Stimulated activated naive CD8-positive, alpha-beta T cell treated with anti-CD3 and anti-CD28 coated beads, Interleukin-15, amount 100 ng/mL, for 72 hours (primary cell): ENCODE data around the gene ADGRE1.

ENCODE experiments used
- ATAC-seq: fragments of 150-1000 bp; cut with Tn5 transposase; 2 replicates; pipeline ENCODE4 v1.10.0; 2021; ENCODE audit warnings: mild to moderate bottlenecking, moderate library complexity
- DNase-seq, 2 donors: peaks; one replicate each; pipeline ENCODE4 v3.0.0; 2021 to 2022
- H3K27ac Mint-ChIP-seq, 2 donors: one replicate each; pipeline ENCODE4 v1.8.0; 2022; ENCODE audit warnings: mild to moderate bottlenecking in 2 of 2, mixed read lengths in 2 of 2, moderate library complexity in 2 of 2
- H3K27me3 Mint-ChIP-seq: one replicate; pipeline ENCODE4 v1.8.0; 2022; ENCODE audit warnings: mixed read lengths
- H3K4me1 Mint-ChIP-seq: one replicate; pipeline ENCODE4 v1.8.0; 2022; ENCODE audit warnings: mild to moderate bottlenecking, mixed read lengths
- H3K4me3 Mint-ChIP-seq, 2 donors: one replicate each; pipeline ENCODE4 v1.8.0; 2022; ENCODE audit warnings: mild to moderate bottlenecking in 2 of 2, mixed read lengths in 2 of 2, moderate library complexity in 1 of 2
- H3K9me3 Mint-ChIP-seq, 2 donors: one replicate each; pipeline ENCODE4 v1.8.0; 2022; ENCODE audit warnings: mixed read lengths in 2 of 2

ADGRE1 gene

GRCh38 chr19:6963244-6963852 is 76.0 kb downstream of the ADGRE1 start:
- ATAC-seq (no peak), DNase-seq (no peak)
- no peaks in the 10 kb centered on the region for H3K27me3 Mint-ChIP-seq
- H3K9me3 Mint-ChIP-seq = no peaks in the 10 kb centered on the region
- no peak overlapping the region for H3K27ac Mint-ChIP-seq
- peaks cover 6% of the 10 kb centered on the region for H3K4me1 Mint-ChIP-seq
- H3K4me3 Mint-ChIP-seq = no peak overlapping the region

DNA sequence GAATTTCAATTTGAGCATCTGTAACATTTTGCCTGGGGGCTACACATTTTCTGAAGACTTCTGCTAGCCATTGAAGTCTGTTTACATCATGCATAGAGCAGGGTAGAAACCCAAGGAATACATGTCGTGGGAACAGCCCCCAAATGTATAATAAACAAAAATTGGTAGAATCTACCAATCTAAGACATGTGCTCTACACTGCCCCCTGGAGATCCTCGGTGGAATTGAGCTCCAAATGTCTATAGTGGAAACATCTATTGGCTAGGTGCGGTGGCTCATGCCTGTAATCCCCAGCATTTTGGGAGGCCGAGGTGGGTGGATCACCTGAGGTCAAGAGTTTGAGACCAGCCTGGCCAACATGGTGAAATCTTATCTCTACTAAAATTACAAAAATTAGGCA is 76.6 kb downstream of the ADGRE1 start:
- H3K27me3 Mint-ChIP-seq = no peaks in the 10 kb centered on the region
- H3K4me3 Mint-ChIP-seq = no peak overlapping the region
- DNase-seq = peak; percentile 16 to 18
- H3K4me1 Mint-ChIP-seq = peaks cover 6% of the 10 kb centered on the region
- no peak overlapping the region for H3K27ac Mint-ChIP-seq
- no peak for ATAC-seq
- no peaks in the 10 kb centered on the region for H3K9me3 Mint-ChIP-seq

GRCh38 chr19:6967967-6968366 is 80.6 kb downstream of the ADGRE1 start:
- Mint-ChIP-seq H3K4me1 (peaks cover 15% of the 10 kb centered on the region), H3K27me3 (no peaks in the 10 kb centered on the region)

GRCh38 chr19:6969490-6969889 is 82.1 kb downstream of the ADGRE1 start:
- no peaks in the 10 kb centered on the region for H3K27me3 Mint-ChIP-seq
- DNase-seq = no peak
- H3K4me1 Mint-ChIP-seq = peaks cover 9% of the 10 kb centered on the region
- H3K4me3 Mint-ChIP-seq = no peak overlapping the region
- ATAC-seq = no peak
- H3K9me3 Mint-ChIP-seq = peaks cover 3 to 8% of the 10 kb centered on the region in 2 donors
- H3K27ac Mint-ChIP-seq = no peak overlapping the region

More at GRCh38 chr19:6967967-6968366, 80.6 kb downstream of the ADGRE1 start:
- no peak for ATAC-seq
- Mint-ChIP-seq H3K9me3 (peaks cover 3 to 8% of the 10 kb centered on the region in 2 donors), H3K27ac (no peak overlapping the region), H3K4me3 (no peak overlapping the region)
- no peak for DNase-seq

GRCh38 chr19:6970021-6970420 is 82.6 kb downstream of the ADGRE1 start:
- Mint-ChIP-seq H3K4me1 (peaks cover 9% of the 10 kb centered on the region), H3K27ac (no peak overlapping the region), H3K9me3 (peaks cover 3 to 8% of the 10 kb centered on the region in 2 donors), H3K27me3 (no peaks in the 10 kb centered on the region), H3K4me3 (no peak overlapping the region)
- ATAC-seq (no peak), DNase-seq (no peak)

DNA sequence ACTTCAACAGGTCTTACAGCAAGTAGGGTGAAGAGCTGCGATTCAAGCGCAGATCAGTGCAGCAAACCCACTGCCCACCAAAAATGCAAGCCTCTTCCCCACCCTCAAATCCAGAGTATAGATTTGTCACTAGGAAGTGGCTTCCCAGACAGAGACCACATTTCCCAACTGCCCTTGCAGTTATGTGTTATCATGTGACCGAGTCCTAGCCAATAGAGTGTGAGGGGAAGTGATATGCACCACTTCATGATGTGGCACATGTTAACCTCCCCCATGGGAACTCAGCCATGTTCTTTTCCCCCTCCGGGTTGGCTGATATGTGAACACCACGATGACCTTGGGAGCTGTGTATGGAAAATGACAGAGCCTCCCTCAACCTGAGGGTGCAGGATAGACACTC is 83.1 kb downstream of the ADGRE1 start:
- H3K27ac Mint-ChIP-seq = no peak overlapping the region
- peaks cover 3 to 8% of the 10 kb centered on the region in 2 donors for H3K9me3 Mint-ChIP-seq
- no peaks in the 10 kb centered on the region for H3K27me3 Mint-ChIP-seq
- no peak overlapping the region for H3K4me3 Mint-ChIP-seq
- DNase-seq (no peak), ATAC-seq (no peak)
- H3K4me1 Mint-ChIP-seq = peaks cover 9% of the 10 kb centered on the region

DNA sequence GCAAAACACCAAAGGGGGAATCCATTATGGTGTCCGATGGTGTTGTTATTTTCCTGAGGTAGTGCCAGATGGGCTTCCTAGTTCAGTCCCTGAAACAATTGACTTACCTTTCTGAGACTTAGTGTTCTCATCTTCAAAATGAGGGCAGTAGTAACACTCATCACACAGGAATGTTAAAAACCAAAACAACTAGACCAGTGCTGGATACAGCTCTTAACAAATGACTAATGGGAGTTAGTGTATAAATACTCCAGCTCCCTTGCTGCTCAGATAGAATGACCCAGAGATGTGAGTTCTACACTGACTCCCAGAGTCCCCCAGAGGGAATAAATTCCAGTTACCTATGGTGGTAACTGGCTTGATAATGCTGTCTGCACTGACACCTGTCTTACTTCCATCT is 84.0 kb downstream of the ADGRE1 start:
- DNase-seq (no peak), ATAC-seq (no peak)
- Mint-ChIP-seq H3K9me3 (peaks cover 3 to 8% of the 10 kb centered on the region in 2 donors), H3K4me3 (no peak overlapping the region), H3K27ac (no peak overlapping the region), H3K27me3 (no peaks in the 10 kb centered on the region), H3K4me1 (peaks cover 9% of the 10 kb centered on the region)

DNA sequence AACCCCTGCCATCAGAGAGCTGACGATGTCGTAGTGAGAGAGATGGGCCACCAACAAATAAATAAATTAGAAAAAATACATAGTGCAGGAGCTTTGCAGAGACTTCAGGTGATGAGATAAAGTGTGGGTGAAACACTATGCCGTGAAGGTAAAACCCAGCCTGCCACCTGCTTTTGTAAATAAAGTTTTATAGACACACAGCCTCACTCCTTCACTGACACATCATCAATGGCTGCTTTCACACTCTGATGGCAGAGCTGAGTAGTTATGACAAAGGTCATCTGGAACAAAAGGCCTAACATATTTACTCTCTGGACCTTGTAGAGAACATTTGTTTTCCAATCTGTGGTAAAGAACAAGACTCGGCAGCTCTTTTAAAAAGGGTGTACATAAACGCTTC is 88.8 kb downstream of the ADGRE1 start:
- ATAC-seq (no peak), DNase-seq (no peak)
- Mint-ChIP-seq H3K4me1 (peaks cover 12% of the 10 kb centered on the region), H3K4me3 (no peak overlapping the region), H3K9me3 (peaks cover 0 to 11% of the 10 kb centered on the region in 2 donors), H3K27me3 (no peaks in the 10 kb centered on the region), H3K27ac (no peak overlapping the region)

DNA sequence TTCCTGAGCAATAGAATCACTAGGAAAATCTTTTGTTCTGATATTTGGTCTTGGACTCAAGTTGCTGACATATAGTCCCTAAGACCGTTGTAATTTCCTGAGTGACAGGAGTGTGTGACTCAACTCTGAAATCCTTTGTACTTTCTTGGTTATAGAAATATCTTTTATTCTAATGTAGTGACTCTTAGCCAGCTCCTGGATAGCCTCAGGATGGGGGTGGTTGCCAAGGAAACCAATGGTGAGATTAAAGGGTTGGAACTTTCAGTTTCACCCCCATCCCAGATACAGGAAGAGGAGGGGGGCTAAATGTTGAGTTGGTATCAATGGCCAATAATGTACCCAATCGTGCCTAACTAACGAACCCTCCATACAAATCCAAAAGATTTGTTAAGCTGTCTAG is 92.0 kb downstream of the ADGRE1 start:
- Mint-ChIP-seq H3K9me3 (peaks cover 5 to 25% of the 10 kb centered on the region in 2 donors), H3K27ac (no peak overlapping the region), H3K4me3 (no peak overlapping the region), H3K27me3 (no peaks in the 10 kb centered on the region), H3K4me1 (peaks cover 10% of the 10 kb centered on the region)
- peak; percentile 60 for ATAC-seq
- DNase-seq = no peak

DNA sequence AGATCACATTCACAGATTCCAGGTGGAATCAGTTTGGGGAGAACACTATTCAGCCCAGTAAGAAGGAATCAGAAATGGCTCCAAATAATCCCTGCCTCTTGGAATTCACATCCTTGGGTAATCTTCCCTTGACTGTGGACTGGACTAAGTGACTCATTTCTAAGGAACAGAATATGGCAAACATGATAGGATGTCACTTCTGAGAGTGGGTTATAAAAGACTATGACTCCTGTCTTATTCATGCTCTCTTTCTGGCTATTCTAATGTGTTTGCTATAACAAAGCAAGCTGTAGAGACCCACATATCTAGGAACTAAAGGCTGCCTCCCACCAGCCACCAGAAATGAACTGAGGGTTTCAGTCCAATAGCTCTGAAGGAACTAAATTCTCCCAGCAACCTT is 96.1 kb downstream of the ADGRE1 start:
- ATAC-seq = no peak
- Mint-ChIP-seq H3K4me3 (no peak overlapping the region), H3K9me3 (peaks cover 18 to 33% of the 10 kb centered on the region in 2 donors), H3K4me1 (peaks cover 10% of the 10 kb centered on the region), H3K27ac (no peak overlapping the region), H3K27me3 (no peaks in the 10 kb centered on the region)
- DNase-seq = no peak

DNA sequence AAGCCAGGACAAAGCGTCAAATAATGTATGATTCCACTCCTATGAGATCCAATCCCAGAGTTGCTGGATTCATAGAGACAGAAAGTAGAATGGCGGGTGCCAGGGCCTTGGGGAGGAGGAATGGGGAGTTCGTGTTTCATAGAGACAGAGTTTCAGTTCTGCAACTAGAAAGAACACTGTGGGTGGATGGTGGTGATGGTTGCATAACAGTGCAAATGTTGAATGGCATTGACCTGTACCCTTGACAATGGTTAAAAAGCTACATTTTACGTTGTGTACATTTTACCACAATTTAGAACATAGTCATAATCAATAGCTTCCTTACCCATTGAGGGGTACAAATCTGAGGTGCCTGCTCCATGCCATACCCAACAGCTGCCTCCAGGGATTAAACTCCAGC is 100.5 kb downstream of the ADGRE1 start:
- Mint-ChIP-seq H3K4me3 (no peak overlapping the region), H3K9me3 (peaks cover 18 to 32% of the 10 kb centered on the region in 2 donors), H3K4me1 (no peaks in the 10 kb centered on the region), H3K27me3 (no peaks in the 10 kb centered on the region), H3K27ac (no peak overlapping the region)
- no peak for DNase-seq
- no peak for ATAC-seq

DNA sequence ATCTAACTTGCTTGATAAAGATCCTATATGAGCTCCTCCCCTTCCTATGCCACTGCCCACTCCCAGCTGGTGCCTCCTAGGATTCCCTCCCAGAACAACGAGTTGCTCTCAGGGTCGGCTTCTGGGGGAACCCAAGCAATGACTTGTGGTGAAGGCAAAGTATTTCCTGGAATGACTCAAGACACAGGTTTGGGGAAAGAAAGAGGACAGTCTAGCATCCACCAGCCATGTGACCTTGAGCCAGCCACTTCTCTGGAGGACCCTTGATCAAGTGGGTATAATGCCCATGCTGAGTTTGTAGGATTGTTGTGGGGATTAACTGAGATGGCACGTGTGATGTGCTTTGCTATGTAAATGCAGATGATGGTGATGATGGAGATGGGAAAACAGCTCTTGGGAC is 100.9 kb downstream of the ADGRE1 start:
- H3K27ac Mint-ChIP-seq = no peak overlapping the region
- H3K4me3 Mint-ChIP-seq = no peak overlapping the region
- no peak for DNase-seq
- no peaks in the 10 kb centered on the region for H3K4me1 Mint-ChIP-seq
- peaks cover 14 to 28% of the 10 kb centered on the region in 2 donors for H3K9me3 Mint-ChIP-seq
- no peaks in the 10 kb centered on the region for H3K27me3 Mint-ChIP-seq
- ATAC-seq = no peak
